ENCODE results near the gene CDCA4. TPM values are rescaled to one million over a fixed set of nuclear protein-coding genes. Genes with fewer than 3 reads are reported as not detected.

The CDCA4 gene
- total RNA-seq, 2 donors from 2014 or later, result 54.2 to 61.1 TPM

- Mint-ChIP-seq H3K27ac (peak overlapping the region; percentile 59 to 98), H3K36me3 (peaks cover 18 to 29% of the 10 kb centered on the region in 2 donors), H3K9me3 (no peaks in the 10 kb centered on the region)
- ATAC-seq (no peak), DNase-seq (ENCODE audit: low spot score in 2 of 2) (peak; percentile 46 to 67)
Measured at GRCh38 chr14:105060751-105061427, 40.0 kb upstream of the CDCA4 start.

- H3K27ac Mint-ChIP-seq, result peak overlapping the region; percentile 59 to 98
- peaks cover 18 to 27% of the 10 kb centered on the region in 2 donors for H3K36me3 Mint-ChIP-seq
- peak in 1 of 2 donors; percentile 62 for DNase-seq (ENCODE audit: low spot score in 2 of 2)
- H3K9me3 Mint-ChIP-seq, result no peaks in the 10 kb centered on the region
- peak; percentile 13 to 51 for ATAC-seq
Measured at GRCh38 chr14:105059925-105060565, 39.2 kb upstream of the CDCA4 start.

- ATAC-seq (peak; percentile 43 to 71), DNase-seq (ENCODE audit: low spot score in 2 of 2) (peak in 1 of 2 donors; percentile 77)
- Mint-ChIP-seq H3K27ac (peak overlapping the region; percentile 59 to 98), H3K36me3 (peaks cover 10 to 19% of the 10 kb centered on the region in 2 donors), H3K9me3 (no peaks in the 10 kb centered on the region)
Measured at GRCh38 chr14:105059035-105059924, 38.4 kb upstream of the CDCA4 start.

- H3K9me3 Mint-ChIP-seq, result no peaks in the 10 kb centered on the region
- no peak for ATAC-seq
- peaks cover 6 to 14% of the 10 kb centered on the region in 2 donors for H3K36me3 Mint-ChIP-seq
- DNase-seq (ENCODE audit: low spot score in 2 of 2), result no peak
- H3K27ac Mint-ChIP-seq, result peak overlapping the region; percentile 82 to 98
Measured at GRCh38 chr14:105058521-105059034, 37.7 kb upstream of the CDCA4 start.

GRCh38 chr14:105056303-105056831 is 35.5 kb upstream of the CDCA4 start:
- ATAC-seq (no peak), DNase-seq (ENCODE audit: low spot score in 2 of 2) (no peak)
- H3K36me3 Mint-ChIP-seq, result peaks cover 5 to 6% of the 10 kb centered on the region in 2 donors
- no peaks in the 10 kb centered on the region for H3K9me3 Mint-ChIP-seq
- H3K27ac Mint-ChIP-seq, result peak overlapping the region in 1 of 2 donors; percentile 46

DNA sequence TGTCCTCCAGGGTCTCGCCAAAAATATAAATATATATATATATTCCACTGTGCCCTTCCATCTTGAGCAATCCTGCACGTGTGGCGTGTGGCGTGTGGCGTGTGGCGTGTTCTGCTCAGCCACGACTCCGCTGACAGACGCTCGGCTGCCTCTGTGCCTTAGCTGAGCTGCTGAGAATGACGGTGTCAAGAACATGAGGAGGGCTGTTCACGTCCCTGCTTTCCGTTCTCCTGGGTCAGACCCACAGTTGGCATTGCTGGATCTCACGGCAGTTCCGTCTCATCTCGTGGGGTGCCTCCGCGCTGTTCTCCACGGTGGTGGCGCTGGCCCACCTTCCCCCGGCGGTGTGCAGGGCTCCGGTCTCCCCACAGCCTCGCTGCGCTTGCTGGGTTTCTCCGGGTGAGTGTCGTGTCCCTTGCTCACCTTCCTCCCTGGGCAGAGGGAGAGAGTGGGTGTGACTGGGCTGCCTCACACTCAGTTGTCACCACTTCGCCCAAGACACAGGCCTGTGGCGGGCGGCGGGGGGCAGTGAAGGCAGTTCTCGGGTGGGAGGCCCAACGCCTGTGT is 34.9 kb upstream of the CDCA4 start:
- peak overlapping the region; percentile 22 to 68 for H3K27ac Mint-ChIP-seq
- ATAC-seq, result no peak
- no peaks in the 10 kb centered on the region for H3K9me3 Mint-ChIP-seq
- DNase-seq (ENCODE audit: low spot score in 2 of 2), result no peak
- peaks cover 10 to 11% of the 10 kb centered on the region in 2 donors for H3K36me3 Mint-ChIP-seq

DNA sequence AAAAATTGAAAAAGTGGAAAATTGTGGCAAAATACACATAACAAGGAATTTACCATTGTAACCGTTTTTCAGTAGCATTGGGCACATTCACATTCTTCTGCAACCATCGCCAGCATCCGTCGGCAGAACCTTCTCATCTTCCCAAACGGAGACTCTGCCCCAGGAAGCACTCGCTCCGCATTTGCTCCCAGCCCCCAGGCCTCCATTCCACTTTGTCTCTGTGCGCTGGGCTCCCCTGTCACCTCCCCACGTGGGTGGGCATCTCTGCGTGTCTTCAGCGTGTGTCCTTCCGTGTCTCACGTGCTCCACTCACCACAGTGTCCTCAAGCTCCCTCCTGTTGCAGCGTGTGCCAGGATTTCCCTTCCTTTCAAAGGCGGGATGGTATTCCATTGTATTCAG is 34.5 kb upstream of the CDCA4 start:
- no peak for ATAC-seq
- Mint-ChIP-seq H3K9me3 (no peaks in the 10 kb centered on the region), H3K27ac (peak overlapping the region; percentile 13 to 68), H3K36me3 (peaks cover 10 to 11% of the 10 kb centered on the region in 2 donors)
- DNase-seq (ENCODE audit: low spot score in 2 of 2), result no peak

GRCh38 chr14:105053996-105054395 is 33.1 kb upstream of the CDCA4 start:
- Mint-ChIP-seq H3K27ac (peak overlapping the region; percentile 29 to 51), H3K36me3 (peaks cover 10 to 11% of the 10 kb centered on the region in 2 donors), H3K9me3 (no peaks in the 10 kb centered on the region)
- DNase-seq (ENCODE audit: low spot score in 2 of 2) (no peak), ATAC-seq (no peak)

- no peaks in the 10 kb centered on the region for H3K9me3 Mint-ChIP-seq
- peaks cover 10 to 11% of the 10 kb centered on the region in 2 donors for H3K36me3 Mint-ChIP-seq
- ATAC-seq (no peak), DNase-seq (ENCODE audit: low spot score in 2 of 2) (no peak)
- H3K27ac Mint-ChIP-seq, result peak overlapping the region in 1 of 2 donors; percentile 51
Measured at GRCh38 chr14:105053421-105053820, 32.5 kb upstream of the CDCA4 start.

GRCh38 chr14:105052110-105052458 is 31.2 kb upstream of the CDCA4 start:
- DNase-seq (ENCODE audit: low spot score in 2 of 2) (no peak), ATAC-seq (no peak)
- peak overlapping the region in 1 of 2 donors; percentile 79 for H3K27ac Mint-ChIP-seq
- no peaks in the 10 kb centered on the region for H3K9me3 Mint-ChIP-seq
- H3K36me3 Mint-ChIP-seq, result peaks cover 10 to 11% of the 10 kb centered on the region in 2 donors

- H3K9me3 Mint-ChIP-seq, result no peaks in the 10 kb centered on the region
- H3K27ac Mint-ChIP-seq, result peak overlapping the region in 1 of 2 donors; percentile 79
- no peak for ATAC-seq
- no peak for DNase-seq (ENCODE audit: low spot score in 2 of 2)
- H3K36me3 Mint-ChIP-seq, result peaks cover 10 to 11% of the 10 kb centered on the region in 2 donors
Measured at GRCh38 chr14:105051182-105052109, 30.6 kb upstream of the CDCA4 start.

DNA sequence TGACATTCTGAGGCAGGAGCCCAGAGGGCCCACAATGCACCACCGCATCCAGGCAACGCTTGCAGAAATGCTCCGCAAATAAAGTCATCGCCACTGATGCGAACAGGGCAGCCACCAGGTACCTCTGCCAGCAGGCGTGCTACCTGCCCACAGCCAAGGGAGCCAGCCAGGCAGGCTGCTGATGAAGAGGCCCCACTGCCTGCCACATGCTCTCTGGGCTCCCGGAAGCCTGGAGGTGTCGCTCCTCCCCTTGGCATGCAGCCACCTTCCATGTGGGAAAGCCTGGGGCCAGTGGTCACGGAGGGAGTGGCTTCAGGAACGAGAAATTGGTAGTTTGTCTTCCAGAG is 29.6 kb upstream of the CDCA4 start:
- no peaks in the 10 kb centered on the region for H3K9me3 Mint-ChIP-seq

GRCh38 chr14:105049753-105050550 is 29.1 kb upstream of the CDCA4 start:
- DNase-seq (ENCODE audit: low spot score in 2 of 2) (no peak), ATAC-seq (no peak)
- no peaks in the 10 kb centered on the region for H3K9me3 Mint-ChIP-seq
- H3K36me3 Mint-ChIP-seq, result peaks cover 10 to 11% of the 10 kb centered on the region in 2 donors
- H3K27ac Mint-ChIP-seq, result peak overlapping the region in 1 of 2 donors; percentile 90

More for the DNA sequence above, 29.6 kb upstream of the CDCA4 start:
- no peak for ATAC-seq
- Mint-ChIP-seq H3K27ac (no peak overlapping the region), H3K36me3 (peaks cover 10 to 11% of the 10 kb centered on the region in 2 donors)
- DNase-seq (ENCODE audit: low spot score in 2 of 2), result no peak

DNA sequence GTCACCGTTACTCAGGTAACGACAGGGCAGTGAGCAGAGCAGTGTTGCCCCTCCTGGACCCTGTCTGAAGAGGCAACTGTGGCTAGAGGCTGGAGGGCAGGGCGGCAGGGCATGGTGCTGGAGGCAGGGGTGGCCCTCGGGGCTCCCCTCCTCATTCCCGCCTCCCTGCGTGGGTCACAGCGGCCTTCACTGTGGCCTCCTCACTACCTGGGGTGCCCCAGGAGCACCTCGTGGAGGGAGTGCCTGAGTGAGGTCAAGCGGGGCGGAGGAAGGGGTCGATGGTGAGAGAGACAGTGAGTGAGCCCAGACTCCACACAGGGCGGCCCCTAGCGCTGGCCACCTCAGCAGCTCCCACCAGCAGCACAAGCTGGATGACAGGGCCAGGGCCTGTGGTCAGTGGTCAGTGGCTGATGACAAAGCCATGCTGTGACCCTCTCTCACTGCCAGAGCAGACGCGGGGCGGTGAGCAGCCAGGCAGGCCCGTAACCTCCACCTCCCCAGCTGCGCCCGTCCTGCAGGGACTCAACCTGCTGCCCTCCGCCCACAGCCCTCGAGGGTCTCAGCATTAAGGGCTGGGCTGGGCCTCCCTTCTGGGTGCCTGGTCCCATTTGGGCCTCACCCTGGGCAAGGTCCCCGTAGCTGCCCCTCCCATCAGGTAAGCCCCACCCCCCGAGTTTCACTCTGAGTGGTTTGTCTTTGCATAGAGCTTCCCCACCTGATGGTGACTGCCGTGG is 26.6 kb upstream of the CDCA4 start:
- Mint-ChIP-seq H3K9me3 (no peaks in the 10 kb centered on the region), H3K27ac (peak overlapping the region; percentile 50 to 60), H3K36me3 (peaks cover 10 to 11% of the 10 kb centered on the region in 2 donors)
- peak in 1 of 2 donors; percentile 30 for ATAC-seq
- no peak for DNase-seq (ENCODE audit: low spot score in 2 of 2)

Measured in activated naive CD4-positive, alpha-beta T cell treated with anti-CD3 and anti-CD28 coated beads, Interleukin-2, amount 50 U/mL, for 72 hours (primary cell).